HEK293 (cell line): ENCODE measurements around the gene TAGLN.

Experiments used
- CTCF ChIP-seq: fragments of 450-650 bp; formaldehyde crosslinking; IDR thresholded peaks from 2 replicates; pipeline ENCODE4 v1.5.1; 2016; ENCODE audit warnings: missing biosample characterization, missing genetic modification characterization
- EGR2 ChIP-seq: fragments of 450-650 bp; formaldehyde crosslinking; IDR thresholded peaks from 2 replicates; pipeline ENCODE4 v1.5.1; 2016; ENCODE audit warnings: low read depth, missing biosample characterization, missing genetic modification characterization
- FEZF1 ChIP-seq: fragments of 450-650 bp; formaldehyde crosslinking; IDR thresholded peaks from 2 replicates; pipeline ENCODE4 v1.5.1; 2016; ENCODE audit warnings: missing biosample characterization, missing genetic modification characterization
- KLF16 ChIP-seq: fragments of 450-650 bp; formaldehyde crosslinking; IDR thresholded peaks from 2 replicates; pipeline ENCODE4 v1.5.1; 2017; ENCODE audit warnings: missing biosample characterization, missing genetic modification characterization
- MYNN ChIP-seq: fragments of 450-650 bp; formaldehyde crosslinking; IDR thresholded peaks from 2 replicates; pipeline ENCODE4 v1.5.1; 2016; ENCODE audit warnings: missing biosample characterization, missing genetic modification characterization, borderline replicate concordance
- OVOL3 ChIP-seq: fragments of 450-650 bp; formaldehyde crosslinking; IDR thresholded peaks from 2 replicates; pipeline ENCODE4 v1.5.1; 2016; ENCODE audit warnings: missing biosample characterization, missing genetic modification characterization
- YY1 ChIP-seq: fragments of 450-650 bp; formaldehyde crosslinking; IDR thresholded peaks from 2 replicates; pipeline ENCODE4 v1.5.1; 2018; ENCODE audit warnings: missing biosample characterization, missing genetic modification characterization
- ZNF202 ChIP-seq: fragments of 450-650 bp; formaldehyde crosslinking; IDR thresholded peaks from 2 replicates; pipeline ENCODE4 v1.5.1; 2016; ENCODE audit warnings: missing biosample characterization, missing genetic modification characterization, borderline replicate concordance
- ZNF239 ChIP-seq: fragments of 450-650 bp; formaldehyde crosslinking; IDR thresholded peaks from 2 replicates; pipeline ENCODE4 v1.5.1; 2016; ENCODE audit warnings: missing biosample characterization, missing genetic modification characterization
- ZNF555 ChIP-seq: fragments of 450-650 bp; formaldehyde crosslinking; conservative IDR thresholded peaks from 2 replicates; pipeline ENCODE4 v1.5.1; 2017; ENCODE audit warnings: missing biosample characterization, mild to moderate bottlenecking, missing genetic modification characterization, inconsistent platforms
- ZNF624 ChIP-seq: fragments of 450-650 bp; formaldehyde crosslinking; IDR thresholded peaks from 2 replicates; pipeline ENCODE4 v1.5.1; 2017; ENCODE audit warnings: missing biosample characterization, missing genetic modification characterization
- ZSCAN30 ChIP-seq: fragments of 450-650 bp; IDR thresholded peaks from 2 replicates; pipeline ENCODE4 v1.5.1; 2018; ENCODE audit warnings: missing biosample characterization, mild to moderate bottlenecking, missing genetic modification characterization, moderate library complexity

- TF ChIP-seq CTCF (tag by site-specific recombination) (no peak), OVOL3 (tag by site-specific recombination) (no peak), EGR2 (no peak), MYNN (tag by site-specific recombination) (no peak), ZSCAN30 (tag by site-specific recombination) (no peak), ZNF202 (tag by site-specific recombination) (no peak), YY1 (tag by site-specific recombination) (no peak), FEZF1 (tag by site-specific recombination) (no peak), ZNF624 (no peak), ZNF555 (tag by site-specific recombination) (no peak), ZNF239 (no peak), KLF16 (no peak)
Measured at GRCh38 chr11:117203069-117203407, 3.9 kb downstream of the TAGLN start.
